ENCODE measurements around the gene H6PD. TPM values are rescaled to one million over a fixed set of nuclear protein-coding genes. Genes with fewer than 3 reads are reported as not detected.

H6PD gene
- total and polyA plus RNA-seq, 4 experiments from 2014 or later = 5.5 to 18.8 (median 15.7) TPM

- no peaks in the 10 kb centered on the region for H3K9me3 Mint-ChIP-seq
- peaks cover 30% of the 10 kb centered on the region for H3K4me1 ChIP-seq (ENCODE audit: insufficient read depth, low read length)
- no peak overlapping the region for H3K27ac Mint-ChIP-seq
- peak overlapping the region in 1 of 8 donors; percentile 13 for H3K4me3 Mint-ChIP-seq
- CTCF ChIA-PET (ENCODE audit: partially characterized antibody) = interaction anchor here (0.6 to 1.9 kb wide), 3 partner anchors 57 to 290 kb away, joined by 3 to 6 read pairs (median 4); no protein-coding TSS in a partner anchor
- no peak for DNase-seq
- no peaks in the 10 kb centered on the region for H3K9me3 ChIP-seq (ENCODE audit: control insufficient read depth in 1 of 2, low read length in 2 of 2)
- no peaks in the 10 kb centered on the region for H3K36me3 ChIP-seq (ENCODE audit: insufficient read depth, low read length)
- H3K27me3 Mint-ChIP-seq = peaks cover 66% of the 10 kb centered on the region in 2 donors
- H3K4me3 ChIP-seq (ENCODE audit: low read length in 2 of 2) = no peak overlapping the region
- H3K27me3 ChIP-seq (ENCODE audit: insufficient read depth, low read length) = peaks cover 45% of the 10 kb centered on the region
- no peaks in the 10 kb centered on the region for H3K36me3 Mint-ChIP-seq
- POLR2A ChIA-PET (ENCODE audit: partially characterized antibody) = interaction anchor here (0.5 kb wide), 1 partner anchor 32 kb away, joined by 4 read pairs; no protein-coding TSS in a partner anchor
- H3K27ac ChIP-seq (ENCODE audit: low read depth, low read length) = no peak overlapping the region
- H3K4me1 Mint-ChIP-seq = peaks cover 20 to 45% (median 35%) of the 10 kb centered on the region in 4 donors
- intact Hi-C loops (cut with micrococcal nuclease) = no loop called here
Observed at GRCh38 chr1:9200441-9200840, 34.1 kb upstream of the H6PD start.

GRCh38 chr1:9201401-9202239 is 33.0 kb upstream of the H6PD start:
- CTCF ChIA-PET (ENCODE audit: partially characterized antibody) = interaction anchor here (0.6 to 1.9 kb wide), 4 partner anchors 60 to 468 kb away, joined by 3 to 6 read pairs (median 4); no protein-coding TSS in a partner anchor
- no peak overlapping the region for H3K4me3 ChIP-seq (ENCODE audit: low read length in 2 of 2)
- Mint-ChIP-seq H3K4me3 (peak overlapping the region in 7 of 8 donors; percentile 55 to 80 (median 71)), H3K36me3 (no peaks in the 10 kb centered on the region), H3K4me1 (peaks cover 15 to 40% (median 30%) of the 10 kb centered on the region in 4 donors), H3K9me3 (no peaks in the 10 kb centered on the region), H3K27me3 (peaks cover 67 to 69% of the 10 kb centered on the region in 2 donors), H3K27ac (no peak overlapping the region)
- intact Hi-C loops (cut with micrococcal nuclease) = no loop called here
- peaks cover 30% of the 10 kb centered on the region for H3K4me1 ChIP-seq (ENCODE audit: insufficient read depth, low read length)
- DNase-seq = peak in 1 of 5 donors; percentile 11
- H3K9me3 ChIP-seq (ENCODE audit: control insufficient read depth in 1 of 2, low read length in 2 of 2) = no peaks in the 10 kb centered on the region
- H3K27me3 ChIP-seq (ENCODE audit: insufficient read depth, low read length) = peaks cover 45% of the 10 kb centered on the region
- POLR2A ChIA-PET (ENCODE audit: partially characterized antibody) = no interaction called here
- H3K27ac ChIP-seq (ENCODE audit: low read depth, low read length) = no peak overlapping the region
- no peaks in the 10 kb centered on the region for H3K36me3 ChIP-seq (ENCODE audit: insufficient read depth, low read length)

- no peaks in the 10 kb centered on the region for H3K9me3 ChIP-seq (ENCODE audit: control insufficient read depth in 1 of 2, low read length in 2 of 2)
- Mint-ChIP-seq H3K4me1 (peaks cover 15 to 34% (median 30%) of the 10 kb centered on the region in 4 donors), H3K36me3 (no peaks in the 10 kb centered on the region), H3K27ac (no peak overlapping the region), H3K4me3 (peak overlapping the region; percentile 13 to 80 (median 68)), H3K27me3 (peaks cover 67 to 68% of the 10 kb centered on the region in 2 donors), H3K9me3 (peaks cover 0 to 4% (median 0%) of the 10 kb centered on the region in 8 donors)
- H3K27ac ChIP-seq (ENCODE audit: low read depth, low read length) = no peak overlapping the region
- H3K27me3 ChIP-seq (ENCODE audit: insufficient read depth, low read length) = peaks cover 49% of the 10 kb centered on the region
- no peak overlapping the region for H3K4me3 ChIP-seq (ENCODE audit: low read length in 2 of 2)
- ChIA-PET POLR2A (ENCODE audit: partially characterized antibody) (no interaction called here), CTCF (ENCODE audit: partially characterized antibody) (interaction anchor here (0.6 to 1.9 kb wide), 4 partner anchors 61 to 467 kb away, joined by 3 to 6 read pairs (median 4); no protein-coding TSS in a partner anchor)
- DNase-seq = no peak
- H3K4me1 ChIP-seq (ENCODE audit: insufficient read depth, low read length) = peaks cover 30% of the 10 kb centered on the region
- no peaks in the 10 kb centered on the region for H3K36me3 ChIP-seq (ENCODE audit: insufficient read depth, low read length)
- intact Hi-C loops (cut with micrococcal nuclease) = no loop called here
Observed at GRCh38 chr1:9202240-9202870, 32.2 kb upstream of the H6PD start.

DNA sequence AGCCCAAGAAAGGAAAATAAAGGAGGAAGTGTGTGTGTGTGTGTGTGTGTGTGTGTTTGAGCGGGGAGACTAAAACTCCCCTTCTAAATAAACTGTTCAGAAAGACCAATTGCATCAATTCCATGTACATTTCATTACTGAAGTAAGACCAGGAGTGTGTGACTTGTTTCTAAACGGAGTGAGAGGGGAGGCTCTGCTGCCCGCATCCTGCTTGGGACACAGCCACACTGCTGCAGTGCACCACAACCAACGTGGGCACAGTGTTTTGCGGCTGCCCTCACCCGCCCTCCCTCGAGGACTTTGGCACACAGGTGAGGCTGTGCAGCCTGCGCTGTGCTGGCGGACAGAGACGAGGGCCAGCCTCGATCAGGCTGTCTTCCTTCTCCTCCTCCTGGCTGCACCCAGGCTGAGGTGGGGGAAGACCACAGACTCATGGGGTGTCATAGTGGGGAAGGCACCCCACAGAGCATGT is 31.0 kb upstream of the H6PD start:
- intact Hi-C loops (cut with micrococcal nuclease) = no loop called here
- Mint-ChIP-seq H3K9me3 (peaks cover 0 to 4% (median 0%) of the 10 kb centered on the region in 8 donors), H3K27me3 (peaks cover 63 to 68% of the 10 kb centered on the region in 2 donors), H3K36me3 (no peaks in the 10 kb centered on the region), H3K27ac (peak overlapping the region in 1 of 7 donors; percentile 30), H3K4me1 (peaks cover 15 to 34% (median 30%) of the 10 kb centered on the region in 4 donors), H3K4me3 (peak overlapping the region in 4 of 8 donors; percentile 1 to 44 (median 20))
- POLR2A ChIA-PET (ENCODE audit: partially characterized antibody) = no interaction called here
- Histone ChIP-seq H3K9me3 (ENCODE audit: control insufficient read depth in 1 of 2, low read length in 2 of 2) (no peaks in the 10 kb centered on the region), H3K4me3 (ENCODE audit: low read length in 2 of 2) (no peak overlapping the region), H3K36me3 (ENCODE audit: insufficient read depth, low read length) (no peaks in the 10 kb centered on the region), H3K27me3 (ENCODE audit: insufficient read depth, low read length) (peaks cover 42% of the 10 kb centered on the region), H3K27ac (ENCODE audit: low read depth, low read length) (no peak overlapping the region), H3K4me1 (ENCODE audit: insufficient read depth, low read length) (peaks cover 30% of the 10 kb centered on the region)
- DNase-seq = peak in 2 of 5 donors; percentile 8 to 22
- CTCF ChIA-PET (ENCODE audit: partially characterized antibody) = no interaction called here

DNA sequence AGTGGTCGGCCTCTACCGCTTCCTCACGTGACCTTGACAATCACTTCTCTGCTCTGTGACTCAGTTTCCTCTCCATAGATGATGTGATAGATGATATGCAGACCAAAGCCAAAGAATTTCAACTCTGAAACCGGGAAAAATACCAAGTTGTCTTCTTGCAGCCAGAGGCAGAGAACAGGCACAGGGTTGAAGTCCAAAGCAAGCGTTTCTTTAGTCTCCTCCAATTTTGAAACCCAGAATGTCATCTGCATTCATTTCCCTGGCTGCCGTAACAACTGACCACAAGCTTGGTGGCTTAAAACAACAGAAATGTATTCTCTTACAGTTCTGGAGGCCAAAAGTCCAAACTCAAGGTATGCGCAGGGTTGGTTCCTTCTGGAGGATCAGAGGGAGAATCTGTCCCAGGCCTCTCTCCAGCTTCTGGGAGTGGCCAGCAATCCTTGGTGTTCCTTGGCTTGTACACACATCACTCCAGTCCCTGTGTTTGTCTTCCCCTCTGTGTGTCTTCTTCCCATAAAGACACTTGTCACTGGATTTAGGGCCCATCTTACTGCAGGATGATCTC is 30.3 kb upstream of the H6PD start:
- peaks cover 64% of the 10 kb centered on the region in 2 donors for H3K27me3 Mint-ChIP-seq
- H3K9me3 Mint-ChIP-seq = peaks cover 0 to 4% (median 0%) of the 10 kb centered on the region in 8 donors
- ChIA-PET POLR2A (ENCODE audit: partially characterized antibody) (no interaction called here), CTCF (ENCODE audit: partially characterized antibody) (no interaction called here)
- Histone ChIP-seq H3K36me3 (ENCODE audit: insufficient read depth, low read length) (no peaks in the 10 kb centered on the region), H3K27ac (ENCODE audit: low read depth, low read length) (no peak overlapping the region), H3K4me1 (ENCODE audit: insufficient read depth, low read length) (peaks cover 30% of the 10 kb centered on the region), H3K9me3 (ENCODE audit: control insufficient read depth in 1 of 2, low read length in 2 of 2) (no peaks in the 10 kb centered on the region), H3K4me3 (ENCODE audit: low read length in 2 of 2) (no peak overlapping the region), H3K27me3 (ENCODE audit: insufficient read depth, low read length) (peaks cover 42% of the 10 kb centered on the region)
- no peak for DNase-seq
- peak overlapping the region in 1 of 8 donors; percentile 27 for H3K4me3 Mint-ChIP-seq
- H3K36me3 Mint-ChIP-seq = no peaks in the 10 kb centered on the region
- intact Hi-C loops (cut with micrococcal nuclease) = no loop called here
- peaks cover 15 to 34% (median 30%) of the 10 kb centered on the region in 4 donors for H3K4me1 Mint-ChIP-seq
- no peak overlapping the region for H3K27ac Mint-ChIP-seq

GRCh38 chr1:9207086-9207485 is 27.5 kb upstream of the H6PD start:
- Mint-ChIP-seq H3K27ac (no peak overlapping the region), H3K9me3 (peaks cover 0 to 4% (median 0%) of the 10 kb centered on the region in 8 donors), H3K4me1 (peaks cover 8 to 22% (median 19%) of the 10 kb centered on the region in 4 donors), H3K36me3 (no peaks in the 10 kb centered on the region), H3K4me3 (no peak overlapping the region), H3K27me3 (peaks cover 52 to 57% of the 10 kb centered on the region in 2 donors)
- Histone ChIP-seq H3K36me3 (ENCODE audit: insufficient read depth, low read length) (no peaks in the 10 kb centered on the region), H3K4me1 (ENCODE audit: insufficient read depth, low read length) (peaks cover 19% of the 10 kb centered on the region), H3K27me3 (ENCODE audit: insufficient read depth, low read length) (peaks cover 26% of the 10 kb centered on the region), H3K9me3 (ENCODE audit: control insufficient read depth in 1 of 2, low read length in 2 of 2) (no peaks in the 10 kb centered on the region), H3K4me3 (ENCODE audit: low read length in 2 of 2) (no peak overlapping the region), H3K27ac (ENCODE audit: low read depth, low read length) (no peak overlapping the region)
- CTCF ChIA-PET (ENCODE audit: partially characterized antibody) = no interaction called here
- no peak for DNase-seq
- intact Hi-C loops (cut with micrococcal nuclease) = no loop called here
- POLR2A ChIA-PET (ENCODE audit: partially characterized antibody) = no interaction called here

DNA sequence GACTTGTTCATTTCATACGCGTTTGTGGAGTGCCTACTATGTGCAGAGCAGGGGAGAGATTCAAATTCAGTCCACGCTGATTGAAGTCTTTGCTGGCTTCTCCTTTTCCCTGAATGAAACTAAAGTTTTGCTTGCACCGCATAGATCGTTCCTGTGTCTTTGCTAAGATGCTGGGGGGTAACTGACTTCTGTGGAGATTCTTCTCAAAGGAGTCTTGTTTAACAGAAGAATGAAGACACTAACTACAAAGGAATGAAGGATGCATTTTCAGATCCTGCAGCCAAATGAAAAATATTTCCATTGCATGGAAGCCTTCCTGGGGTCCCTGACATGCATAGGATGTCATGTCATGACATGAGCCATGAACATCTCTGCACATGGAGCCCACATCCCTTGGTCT is 26.9 kb upstream of the H6PD start:
- Histone ChIP-seq H3K27ac (ENCODE audit: low read depth, low read length) (no peak overlapping the region), H3K27me3 (ENCODE audit: insufficient read depth, low read length) (peaks cover 23% of the 10 kb centered on the region), H3K4me3 (ENCODE audit: low read length in 2 of 2) (no peak overlapping the region), H3K4me1 (ENCODE audit: insufficient read depth, low read length) (peaks cover 13% of the 10 kb centered on the region), H3K9me3 (ENCODE audit: control insufficient read depth in 1 of 2, low read length in 2 of 2) (no peaks in the 10 kb centered on the region), H3K36me3 (ENCODE audit: insufficient read depth, low read length) (no peaks in the 10 kb centered on the region)
- ChIA-PET CTCF (ENCODE audit: partially characterized antibody) (no interaction called here), POLR2A (ENCODE audit: partially characterized antibody) (no interaction called here)
- H3K4me1 Mint-ChIP-seq = peaks cover 6 to 16% (median 13%) of the 10 kb centered on the region in 4 donors
- H3K36me3 Mint-ChIP-seq = no peaks in the 10 kb centered on the region
- H3K9me3 Mint-ChIP-seq = peaks cover 0 to 4% (median 0%) of the 10 kb centered on the region in 8 donors
- no peak for DNase-seq
- no peak overlapping the region for H3K27ac Mint-ChIP-seq
- peaks cover 49 to 54% of the 10 kb centered on the region in 2 donors for H3K27me3 Mint-ChIP-seq
- H3K4me3 Mint-ChIP-seq = no peak overlapping the region
- intact Hi-C loops (cut with micrococcal nuclease) = no loop called here

All from CD4-positive, alpha-beta memory T cell (primary cell).